ENCODE data around the gene ASB2. TPM values are rescaled to one million over a fixed set of nuclear protein-coding genes. Genes with fewer than 3 reads are reported as not detected.

The ASB2 gene
- total and polyA plus RNA-seq, 10 donors = 6.6 to 18.0 (median 11.3) TPM

GRCh38 chr14:93957333-93957710 is 19.0 kb downstream of the ASB2 start:
- DNase-seq = no peak
- intact Hi-C loops (cut with DNase I; ENCODE audit: low total_unique reads) = no loop called here
- TF ChIP-seq POLR2A (IDR thresholded peaks at IDR 0.05) = no peak
- TF ChIP-seq POLR2AphosphoS5 (IDR thresholded peaks at IDR 0.05) = no peak
- no peak for TF ChIP-seq CTCF (IDR thresholded peaks at IDR 0.05 in 8 of 11, conservative IDR thresholded peaks at IDR 0.05 in 3 of 11)
- Histone ChIP-seq H3K9me3 (no peaks in the 10 kb centered on the region), H3K36me3 (no peaks in the 10 kb centered on the region), H3K4me1 (peaks cover 63 to 98% (median 93%) of the 10 kb centered on the region in 6 donors), H3K27me3 (replicated peaks in 1 of 7) (no peaks in the 10 kb centered on the region), H3K4me3 (no peak overlapping the region), H3K27ac (peak overlapping the region in 5 of 8 donors; percentile 23 to 92 (median 84))
- WGBS, 5 donors = 82 to 92% (median 88%) methylated on average over 7 of the region's 7 CpGs

- Histone ChIP-seq H3K4me3 (no peak overlapping the region), H3K27ac (peak overlapping the region in 5 of 8 donors; percentile 79 to 92 (median 84)), H3K36me3 (no peaks in the 10 kb centered on the region), H3K9me3 (no peaks in the 10 kb centered on the region), H3K27me3 (replicated peaks in 1 of 7) (no peaks in the 10 kb centered on the region), H3K4me1 (peaks cover 59 to 97% (median 88%) of the 10 kb centered on the region in 6 donors)
- no peak for TF ChIP-seq POLR2AphosphoS5 (IDR thresholded peaks at IDR 0.05)
- no peak for TF ChIP-seq CTCF (IDR thresholded peaks at IDR 0.05 in 8 of 11, conservative IDR thresholded peaks at IDR 0.05 in 3 of 11)
- no peak for TF ChIP-seq POLR2A (IDR thresholded peaks at IDR 0.05)
- WGBS, 5 donors = 61 to 68% (median 63%) methylated on average over 11 to 14 of the region's 14 CpGs
- intact Hi-C loops (cut with DNase I; ENCODE audit: low total_unique reads) = no loop called here
- peak; percentile 76 for DNase-seq
Observed at GRCh38 chr14:93956514-93957332, 19.6 kb downstream of the ASB2 start.

DNA sequence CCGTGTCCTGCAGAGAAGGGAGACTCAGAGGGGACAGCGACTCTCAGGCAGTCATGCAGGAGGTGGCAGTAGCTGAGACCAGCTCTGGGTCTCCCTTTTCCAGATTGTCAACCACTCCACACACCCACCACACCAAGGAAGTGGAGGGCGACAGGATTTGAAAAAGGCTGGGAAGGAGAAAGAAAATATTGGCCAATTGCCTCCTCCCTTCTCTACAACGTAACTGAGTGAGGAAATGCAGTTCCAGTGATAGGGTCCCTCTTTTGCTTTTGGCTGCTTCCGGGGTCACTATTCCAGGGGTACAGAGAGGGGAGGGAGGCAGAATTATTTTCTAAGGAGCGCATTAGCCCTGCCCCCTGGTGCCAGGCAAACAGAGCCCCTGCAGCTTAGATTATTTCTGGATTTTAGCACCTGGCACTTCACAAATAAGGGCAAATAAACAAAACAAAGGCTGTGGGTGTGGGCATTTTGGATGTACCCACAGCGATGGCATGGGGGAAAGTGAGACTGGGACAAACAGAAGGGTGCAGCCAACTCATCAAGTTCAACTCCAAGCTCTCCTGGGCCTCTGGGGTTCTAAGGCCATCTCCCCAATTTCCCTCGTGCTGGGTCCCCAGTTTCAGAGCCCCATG is 20.4 kb downstream of the ASB2 start:
- Histone ChIP-seq H3K4me3 (peak overlapping the region in 7 of 8 donors; percentile 5 to 64 (median 25)), H3K27me3 (replicated peaks in 1 of 7) (no peaks in the 10 kb centered on the region), H3K27ac (peak overlapping the region; percentile 64 to 92 (median 80)), H3K36me3 (peaks cover 0 to 1% (median 0%) of the 10 kb centered on the region in 6 donors), H3K4me1 (peaks cover 51 to 97% (median 80%) of the 10 kb centered on the region in 6 donors), H3K9me3 (no peaks in the 10 kb centered on the region)
- intact Hi-C loops (cut with DNase I; ENCODE audit: low total_unique reads) = no loop called here
- DNase-seq = no peak
- TF ChIP-seq POLR2A (IDR thresholded peaks at IDR 0.05) = no peak
- no peak for TF ChIP-seq POLR2AphosphoS5 (IDR thresholded peaks at IDR 0.05)
- TF ChIP-seq CTCF (IDR thresholded peaks at IDR 0.05 in 8 of 11, conservative IDR thresholded peaks at IDR 0.05 in 3 of 11) = no peak
- 41 to 59% (median 53%) methylated on average over 8 of the region's 8 CpGs for WGBS, 5 donors
